Endodermal cell (in vitro differentiated cells): ENCODE measurements around the gene CRYL1. TPM values are rescaled to one million over a fixed set of nuclear protein-coding genes. Genes with fewer than 3 reads are reported as not detected.

ENCODE experiments used
- DNase-seq: peaks from one replicate; pipeline ENCODE4 v3.0.0-alpha.2; 2017
- H3K27ac ChIP-seq: 2 replicates; pipeline ENCODE4 v1.5.1; 2013; ENCODE audit warnings: mild to moderate bottlenecking, low read depth, low read length, moderate library complexity
- H3K27me3 ChIP-seq: 2 replicates; pipeline ENCODE4 v1.6.1; 2013; ENCODE audit warnings: mild to moderate bottlenecking, low read length, moderate library complexity; ENCODE audit not compliant: insufficient read depth, control insufficient read depth, poor library complexity, severe bottlenecking
- H3K36me3 ChIP-seq: 2 replicates; pipeline ENCODE4 v1.7.0; 2013; ENCODE audit warnings: mild to moderate bottlenecking, low read length, moderate library complexity; ENCODE audit not compliant: control insufficient read depth, insufficient read depth
- H3K4me1 ChIP-seq: one replicate; pipeline ENCODE4 v1.7.0; 2013; ENCODE audit warnings: low read length; ENCODE audit not compliant: control insufficient read depth, insufficient read depth
- H3K4me3 ChIP-seq: 2 replicates; pipeline ENCODE4 v1.5.1; 2013; ENCODE audit warnings: mild to moderate bottlenecking, low read length, moderate library complexity
- H3K9ac ChIP-seq: 2 replicates; pipeline ENCODE4 v1.6.1; 2013; ENCODE audit warnings: mild to moderate bottlenecking, low read length, moderate library complexity; ENCODE audit not compliant: poor library complexity, severe bottlenecking; ENCODE audit errors: extremely low read depth
- H3K9me3 ChIP-seq: 2 replicates; pipeline ENCODE4 v1.6.1; 2013; ENCODE audit warnings: mild to moderate bottlenecking, low read length, moderate library complexity; ENCODE audit not compliant: control insufficient read depth
- H3K27ac Mint-ChIP-seq: 2 replicates; pipeline ENCODE4 v1.8.0; 2020; ENCODE audit warnings: mixed read lengths
- H3K27me3 Mint-ChIP-seq: 2 replicates; pipeline ENCODE4 v1.8.0; 2021; ENCODE audit warnings: mild to moderate bottlenecking, mixed read lengths; ENCODE audit not compliant: insufficient read depth
- H3K36me3 Mint-ChIP-seq: 2 replicates; pipeline ENCODE4 v1.8.0; 2020; ENCODE audit warnings: low read depth, mixed read lengths
- H3K4me1 Mint-ChIP-seq: 2 replicates; pipeline ENCODE4 v1.8.0; 2020; ENCODE audit warnings: mixed read lengths
- H3K4me3 Mint-ChIP-seq: 2 replicates; pipeline ENCODE4 v1.8.0; 2020; ENCODE audit warnings: mild to moderate bottlenecking, moderate library complexity, mixed read lengths
- H3K9me3 Mint-ChIP-seq: 2 replicates; pipeline ENCODE4 v1.8.0; 2020; ENCODE audit warnings: mild to moderate bottlenecking, mixed read lengths
- WGBS, 2 experiments: methylation state at CpG; one replicate each; pipeline versions ENCODE4 v1.1.5 to v1.1.7; 2013; ENCODE audit warnings: missing lambda C conversion rate in 2 of 2, mixed read lengths in 1 of 2; ENCODE audit not compliant: insufficient coverage in 1 of 2, insufficient read length in 1 of 2; 5-methylcytosine and 5-hydroxymethylcytosine counted together
- total RNA-seq, 2 donors: library from RNA; stranded (reverse); fragmentation: NEBNext Ultra II Directional in 1 of 2; extraction: Animal tissue kit (Norgen Biotek cat#: 25700) in 1 of 2; gene quantifications; 2 replicates in 1 of 2; 3 replicates in 1 of 2; pipeline ENCODE4 v1.2.1, GENCODE V29; 2021
- TF ChIP-seq, protein P1 (sequence below): fragments of 200-600 bp; sonication (generic); conservative IDR thresholded peaks from 2 replicates; pipeline ENCODE4 v1.5.0; 2021; ENCODE audit warnings: antibody characterized with exemption, mild to moderate bottlenecking

CRYL1 gene
- total RNA-seq, 2 donors from 2014 or later, result 1.7 to 4.1 TPM

DNA sequence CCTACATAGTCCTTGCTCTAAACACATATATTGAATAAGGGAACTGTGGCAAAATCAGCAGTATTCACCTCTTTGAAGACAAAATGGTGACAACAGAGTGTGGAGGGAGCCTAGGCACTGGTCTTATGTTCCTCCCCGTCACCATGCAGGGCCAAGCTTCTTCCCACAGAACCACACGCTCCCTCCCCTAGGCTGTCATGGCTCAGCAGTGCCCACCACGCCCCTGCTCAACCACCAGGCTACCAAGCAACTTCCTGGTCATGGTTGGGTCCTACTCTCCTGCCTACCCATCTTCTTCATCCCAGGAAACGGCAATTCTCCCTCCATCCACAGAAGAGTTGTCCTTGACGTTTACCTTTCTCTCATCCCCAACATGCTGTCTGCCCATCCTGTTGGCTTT lies 126.1 kb downstream of the CRYL1 start:
- Histone ChIP-seq H3K9me3 (no peaks in the 10 kb centered on the region), H3K9ac (no peak overlapping the region), H3K27me3 (no peaks in the 10 kb centered on the region), H3K4me1 (no peaks in the 10 kb centered on the region), H3K27ac (no peak overlapping the region), H3K36me3 (no peaks in the 10 kb centered on the region), H3K4me3 (no peak overlapping the region)
- WGBS, 2 experiments, result 93 to 100% methylated on average over 5 of the region's 5 CpGs
- no peak overlapping the region for H3K27ac Mint-ChIP-seq
- no peak overlapping the region for H3K4me3 Mint-ChIP-seq
- DNase-seq, result peak; percentile 28
- peaks cover 6% of the 10 kb centered on the region for H3K4me1 Mint-ChIP-seq
- TF ChIP-seq, protein P1, sequence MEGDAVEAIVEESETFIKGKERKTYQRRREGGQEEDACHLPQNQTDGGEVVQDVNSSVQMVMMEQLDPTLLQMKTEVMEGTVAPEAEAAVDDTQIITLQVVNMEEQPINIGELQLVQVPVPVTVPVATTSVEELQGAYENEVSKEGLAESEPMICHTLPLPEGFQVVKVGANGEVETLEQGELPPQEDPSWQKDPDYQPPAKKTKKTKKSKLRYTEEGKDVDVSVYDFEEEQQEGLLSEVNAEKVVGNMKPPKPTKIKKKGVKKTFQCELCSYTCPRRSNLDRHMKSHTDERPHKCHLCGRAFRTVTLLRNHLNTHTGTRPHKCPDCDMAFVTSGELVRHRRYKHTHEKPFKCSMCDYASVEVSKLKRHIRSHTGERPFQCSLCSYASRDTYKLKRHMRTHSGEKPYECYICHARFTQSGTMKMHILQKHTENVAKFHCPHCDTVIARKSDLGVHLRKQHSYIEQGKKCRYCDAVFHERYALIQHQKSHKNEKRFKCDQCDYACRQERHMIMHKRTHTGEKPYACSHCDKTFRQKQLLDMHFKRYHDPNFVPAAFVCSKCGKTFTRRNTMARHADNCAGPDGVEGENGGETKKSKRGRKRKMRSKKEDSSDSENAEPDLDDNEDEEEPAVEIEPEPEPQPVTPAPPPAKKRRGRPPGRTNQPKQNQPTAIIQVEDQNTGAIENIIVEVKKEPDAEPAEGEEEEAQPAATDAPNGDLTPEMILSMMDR, result no peak
- peaks cover 2% of the 10 kb centered on the region for H3K27me3 Mint-ChIP-seq
- H3K36me3 Mint-ChIP-seq, result no peaks in the 10 kb centered on the region
- no peaks in the 10 kb centered on the region for H3K9me3 Mint-ChIP-seq

DNA sequence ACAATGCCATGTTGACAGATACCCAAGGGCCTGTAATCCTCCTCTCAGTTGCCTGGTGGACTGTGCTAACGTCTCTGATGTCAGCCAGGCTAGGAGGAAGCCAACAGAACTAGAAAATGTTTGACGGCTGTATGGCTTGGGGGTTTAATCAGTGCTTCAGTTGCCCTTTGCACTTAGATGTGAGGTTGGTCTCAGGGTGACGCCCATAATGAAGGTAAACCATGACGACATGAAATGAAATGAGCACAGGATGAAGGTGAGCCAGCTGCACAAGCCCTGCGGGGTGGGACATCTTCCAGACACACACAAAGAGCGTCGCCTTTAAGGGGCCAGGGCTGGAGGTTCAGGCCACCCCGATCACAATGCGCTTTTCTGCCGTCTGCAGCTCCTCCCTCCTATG lies 127.2 kb downstream of the CRYL1 start:
- Mint-ChIP-seq H3K27me3 (peaks cover 2% of the 10 kb centered on the region), H3K36me3 (no peaks in the 10 kb centered on the region), H3K4me3 (no peak overlapping the region), H3K27ac (no peak overlapping the region), H3K9me3 (no peaks in the 10 kb centered on the region), H3K4me1 (peaks cover 6% of the 10 kb centered on the region)
- Histone ChIP-seq H3K4me1 (no peaks in the 10 kb centered on the region), H3K4me3 (no peak overlapping the region), H3K27ac (no peak overlapping the region), H3K9me3 (no peaks in the 10 kb centered on the region), H3K9ac (no peak overlapping the region), H3K36me3 (no peaks in the 10 kb centered on the region), H3K27me3 (no peaks in the 10 kb centered on the region)
- DNase-seq, result no peak
- TF ChIP-seq, protein P1, result no peak
- WGBS, 2 experiments, result 92 to 94% methylated on average over 8 to 10 of the region's 10 CpGs

DNA sequence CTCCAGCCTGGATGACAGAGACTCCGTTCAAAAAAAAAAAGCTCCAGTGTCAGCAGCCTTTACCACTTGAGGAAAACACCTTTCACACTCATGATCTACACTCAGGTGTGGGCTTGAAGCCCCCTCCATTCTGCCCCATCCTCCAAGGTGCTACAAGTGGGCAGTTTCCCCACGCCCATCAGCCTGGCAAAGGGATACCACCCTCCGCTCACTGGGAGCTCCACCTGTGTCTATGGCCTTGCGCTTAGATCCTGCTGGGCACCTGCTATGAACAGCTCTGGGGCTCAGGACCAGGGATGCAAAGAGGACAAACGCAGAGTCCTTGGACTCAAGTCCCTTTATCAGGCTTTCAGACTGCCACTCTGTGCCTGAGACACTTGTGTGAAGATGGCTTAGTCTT lies 127.8 kb downstream of the CRYL1 start:
- Histone ChIP-seq H3K9ac (no peak overlapping the region), H3K4me1 (no peaks in the 10 kb centered on the region), H3K4me3 (no peak overlapping the region), H3K27me3 (no peaks in the 10 kb centered on the region), H3K9me3 (peaks cover 4% of the 10 kb centered on the region), H3K27ac (no peak overlapping the region), H3K36me3 (no peaks in the 10 kb centered on the region)
- TF ChIP-seq, protein P1, result no peak
- WGBS, 2 experiments, result 96 to 97% methylated on average over 5 of the region's 5 CpGs
- Mint-ChIP-seq H3K4me1 (peaks cover 6% of the 10 kb centered on the region), H3K9me3 (no peaks in the 10 kb centered on the region), H3K27me3 (peaks cover 2% of the 10 kb centered on the region), H3K36me3 (no peaks in the 10 kb centered on the region), H3K4me3 (no peak overlapping the region), H3K27ac (no peak overlapping the region)
- no peak for DNase-seq
